Measurements from ENCODE around the gene RNPS1.

DNA sequence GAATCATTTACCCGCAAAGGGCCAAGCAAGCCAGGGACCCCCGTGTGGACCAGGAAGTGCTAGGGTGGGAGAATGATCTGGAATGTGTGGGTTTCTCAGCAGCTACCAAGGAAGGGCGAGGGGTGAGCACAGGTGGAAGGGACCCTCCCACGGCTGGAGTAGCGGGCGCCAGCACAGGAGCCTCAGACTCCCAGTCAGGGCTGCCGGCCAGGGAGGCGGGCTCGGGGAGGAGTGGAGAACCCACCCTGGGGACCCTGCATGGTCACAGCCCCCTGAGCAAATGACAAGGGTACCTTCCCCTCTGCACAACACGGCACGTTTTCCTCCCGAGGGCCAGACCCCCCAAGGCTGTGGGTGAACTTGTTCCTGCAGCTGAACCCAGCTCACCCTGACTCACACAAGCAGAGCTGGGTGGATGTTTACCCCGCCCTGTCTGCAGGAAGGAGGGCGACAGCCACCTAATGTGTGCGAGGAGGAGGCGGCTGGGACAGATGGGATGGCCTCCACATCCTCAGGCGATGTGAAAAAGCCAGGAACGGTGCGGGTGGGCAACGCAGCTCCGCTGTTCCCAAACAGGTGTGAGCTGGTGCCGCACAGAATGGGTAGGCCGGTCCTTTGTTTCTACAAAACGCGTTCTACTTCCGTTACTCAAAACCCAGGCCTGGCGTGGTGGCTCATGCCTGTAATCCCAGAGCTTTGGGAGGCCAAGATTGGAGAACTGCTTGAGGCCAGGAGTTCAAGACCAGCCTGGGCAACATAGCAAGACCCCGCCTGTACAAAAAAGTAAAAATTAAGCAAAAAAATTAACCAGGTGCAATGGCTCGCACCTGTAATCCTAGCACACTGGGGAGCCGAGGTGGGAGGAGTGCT is 22.8 kb downstream of the RNPS1 start:
- TF ChIP-seq, protein P1, sequence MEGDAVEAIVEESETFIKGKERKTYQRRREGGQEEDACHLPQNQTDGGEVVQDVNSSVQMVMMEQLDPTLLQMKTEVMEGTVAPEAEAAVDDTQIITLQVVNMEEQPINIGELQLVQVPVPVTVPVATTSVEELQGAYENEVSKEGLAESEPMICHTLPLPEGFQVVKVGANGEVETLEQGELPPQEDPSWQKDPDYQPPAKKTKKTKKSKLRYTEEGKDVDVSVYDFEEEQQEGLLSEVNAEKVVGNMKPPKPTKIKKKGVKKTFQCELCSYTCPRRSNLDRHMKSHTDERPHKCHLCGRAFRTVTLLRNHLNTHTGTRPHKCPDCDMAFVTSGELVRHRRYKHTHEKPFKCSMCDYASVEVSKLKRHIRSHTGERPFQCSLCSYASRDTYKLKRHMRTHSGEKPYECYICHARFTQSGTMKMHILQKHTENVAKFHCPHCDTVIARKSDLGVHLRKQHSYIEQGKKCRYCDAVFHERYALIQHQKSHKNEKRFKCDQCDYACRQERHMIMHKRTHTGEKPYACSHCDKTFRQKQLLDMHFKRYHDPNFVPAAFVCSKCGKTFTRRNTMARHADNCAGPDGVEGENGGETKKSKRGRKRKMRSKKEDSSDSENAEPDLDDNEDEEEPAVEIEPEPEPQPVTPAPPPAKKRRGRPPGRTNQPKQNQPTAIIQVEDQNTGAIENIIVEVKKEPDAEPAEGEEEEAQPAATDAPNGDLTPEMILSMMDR (IDR thresholded peaks at IDR 0.05) = no peak
- TF ChIP-seq ZFX (IDR thresholded peaks at IDR 0.05; ENCODE audit: borderline replicate concordance) = no peak

Measured in 22Rv1 (cell line).